CD4-positive, alpha-beta T cell treated with Interleukin-15 for 1 hour (primary cell): ENCODE results near the gene ABHD18.
"Not testable (repeated sequence)": the region's sequence is repeated elsewhere in the genome, so short reads cannot be mapped to it uniquely, and the experiment has no call there.

Source experiments
- DNase-seq: peaks from one replicate; pipeline ENCODE4 v3.0.0-alpha.2; 2020

Gene ABHD18

DNA sequence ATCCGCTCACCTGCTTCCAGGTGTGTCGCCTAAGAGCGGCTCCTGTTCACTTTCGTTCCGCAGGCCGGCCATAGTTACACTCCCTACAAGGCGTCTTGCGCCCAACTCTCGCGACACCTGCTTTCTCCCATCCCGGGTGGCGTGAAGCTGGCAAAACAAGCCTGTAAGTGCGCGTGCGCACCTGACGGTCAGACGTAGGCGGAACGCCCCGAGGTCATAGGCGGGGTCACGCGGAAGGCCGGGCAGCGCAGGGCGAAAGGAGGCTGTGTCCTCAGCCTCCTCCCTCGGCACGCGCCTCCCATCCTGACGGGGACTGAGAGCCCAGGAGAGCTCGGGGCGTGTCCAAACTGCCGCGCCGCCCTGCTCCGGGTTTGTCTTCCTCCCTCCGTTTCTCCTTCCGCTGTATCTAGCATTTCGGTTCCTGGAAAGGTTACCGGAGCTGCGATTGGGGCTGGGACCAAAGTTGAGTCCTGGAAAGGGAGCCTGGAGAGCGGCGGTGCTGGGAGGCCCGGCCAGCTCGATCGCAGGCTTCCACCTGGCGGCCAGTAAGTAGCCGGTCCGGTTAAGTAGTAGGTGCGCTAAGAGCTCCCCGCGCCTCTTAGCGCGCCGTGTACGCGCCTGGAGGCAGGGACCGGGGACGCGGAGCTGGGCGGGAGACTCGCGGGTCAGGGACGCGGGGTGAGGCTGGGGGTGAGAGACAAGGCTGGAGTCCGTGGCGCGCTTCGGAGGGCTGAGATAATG, at the start of gene ABHD18, which contains the start of gene MFSD8:
ABHD18 (plus strand) TSS at position 345 of the 741 bp plus-strand sequence. CDS start 17,550 bp downstream, outside the sequence.
MFSD8 (minus strand) TSS at position 112 of the 741 bp plus-strand sequence; CDS start at position 72, 40 bp downstream.
- DNase-seq = peak; percentile 99

DNA sequence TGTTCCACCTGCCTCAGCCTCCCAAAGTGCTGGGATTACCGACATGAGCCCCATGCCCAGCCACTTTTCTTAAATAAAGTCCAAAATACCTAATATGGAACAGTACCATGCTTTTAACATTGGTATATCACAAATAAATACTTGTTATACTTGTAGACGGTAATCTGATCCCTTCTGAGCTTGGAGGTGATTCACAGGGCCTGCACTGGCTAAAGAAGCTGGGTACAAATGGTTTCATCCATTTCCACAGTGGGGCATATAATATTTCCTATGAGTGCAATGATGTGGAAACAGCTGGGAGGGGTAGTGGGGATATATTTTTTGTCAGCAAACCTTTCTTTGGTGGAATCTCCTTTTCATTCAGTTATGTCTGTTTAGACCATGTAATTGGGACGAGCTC, 48.7 kb upstream of the ABHD18 start:
- no peak for DNase-seq

DNA sequence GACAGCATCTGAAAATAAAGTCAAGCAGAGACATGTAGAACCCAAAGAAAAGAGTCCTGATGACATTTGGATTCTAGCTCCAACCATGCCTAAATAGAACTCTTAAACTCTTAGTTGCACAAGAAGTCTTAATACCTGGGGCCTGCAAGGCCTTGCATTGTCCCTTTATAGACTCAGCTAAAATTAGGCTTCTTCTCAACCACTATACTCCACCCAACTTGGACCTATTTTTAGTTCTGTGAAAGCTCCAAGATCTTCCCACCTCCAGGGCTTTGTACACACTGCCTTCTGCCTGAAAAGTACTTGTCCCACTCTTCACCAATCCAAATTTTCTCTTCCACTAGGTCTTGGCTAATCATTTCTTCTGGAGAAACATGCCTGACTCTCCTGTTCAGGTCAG, 48.1 kb upstream of the ABHD18 start:
- no peak for DNase-seq

DNA sequence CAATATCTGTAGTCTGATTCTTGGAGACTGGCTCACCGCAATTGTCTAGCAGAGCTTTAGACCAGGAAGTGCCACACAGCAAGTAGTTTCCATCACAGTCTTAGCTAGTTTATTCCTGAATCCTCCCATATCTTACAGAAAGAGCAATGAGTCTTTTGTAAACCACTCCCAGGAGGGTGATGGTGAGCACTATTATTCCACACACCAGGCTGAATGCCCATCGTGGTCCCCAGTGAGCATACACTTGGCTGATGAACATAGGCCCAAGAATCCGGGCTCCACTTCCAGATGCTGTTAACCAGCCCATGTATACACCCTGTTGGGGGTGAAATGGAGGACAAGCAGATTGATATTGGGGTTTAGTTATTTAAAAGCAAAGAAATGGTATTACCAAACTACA, 44.7 kb upstream of the ABHD18 start:
- DNase-seq = no peak

DNA sequence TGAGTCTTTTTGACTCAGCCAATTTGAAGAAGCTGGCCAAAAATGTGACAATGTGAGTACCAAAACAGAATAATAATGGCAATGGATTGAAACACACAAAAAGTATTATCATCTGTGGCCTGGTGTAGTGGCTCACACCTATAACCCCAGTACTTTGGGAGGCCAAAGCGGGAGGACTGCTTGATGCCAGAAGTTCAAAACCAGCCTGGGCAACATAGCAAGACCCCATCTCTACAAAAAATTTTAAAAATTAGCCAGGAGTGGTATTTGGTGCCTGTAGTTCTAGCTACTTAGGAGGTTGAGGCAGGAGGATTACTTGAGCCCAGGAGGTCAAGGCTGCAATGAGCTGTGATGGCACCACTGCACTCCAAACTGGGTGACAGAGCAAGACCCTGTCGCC, 43.0 kb upstream of the ABHD18 start:
- no peak for DNase-seq

DNA sequence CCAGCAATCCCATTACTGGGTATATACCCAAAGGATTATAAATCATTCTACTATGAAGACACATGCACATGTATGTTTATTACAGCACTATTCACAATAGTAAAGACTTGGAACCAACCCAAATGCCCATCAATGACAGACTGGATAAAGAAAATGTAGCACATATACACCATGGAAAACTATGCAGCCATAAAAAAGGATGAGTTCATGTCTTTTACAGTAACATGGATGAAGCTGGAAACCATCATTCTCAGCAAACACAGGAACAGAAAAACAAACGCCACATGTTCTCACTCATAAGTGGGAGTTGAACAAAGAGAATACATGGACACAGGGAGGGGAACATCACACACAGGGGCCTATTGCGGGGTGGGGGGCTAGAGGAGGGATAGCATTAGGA, 39.5 kb upstream of the ABHD18 start:
- DNase-seq = not testable (repeated sequence)

DNA sequence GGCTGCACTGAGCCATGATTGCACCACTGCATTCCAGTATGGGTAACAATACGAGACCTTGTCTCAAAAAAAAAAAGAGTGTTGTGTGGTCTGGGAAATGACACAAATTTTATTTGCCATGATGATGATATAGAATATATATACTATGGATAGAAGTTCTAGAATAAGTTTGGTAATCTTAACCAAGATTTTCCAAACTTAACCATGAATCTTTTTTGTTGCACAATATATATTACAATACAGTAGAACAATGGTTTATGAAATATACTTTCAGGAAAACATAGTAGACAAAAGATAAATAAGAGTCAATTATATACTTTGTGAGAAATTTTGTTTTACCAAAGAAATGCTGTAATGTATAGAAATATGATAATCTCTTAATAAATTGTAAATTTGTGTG, 35.0 kb upstream of the ABHD18 start:
- DNase-seq = no peak

DNA sequence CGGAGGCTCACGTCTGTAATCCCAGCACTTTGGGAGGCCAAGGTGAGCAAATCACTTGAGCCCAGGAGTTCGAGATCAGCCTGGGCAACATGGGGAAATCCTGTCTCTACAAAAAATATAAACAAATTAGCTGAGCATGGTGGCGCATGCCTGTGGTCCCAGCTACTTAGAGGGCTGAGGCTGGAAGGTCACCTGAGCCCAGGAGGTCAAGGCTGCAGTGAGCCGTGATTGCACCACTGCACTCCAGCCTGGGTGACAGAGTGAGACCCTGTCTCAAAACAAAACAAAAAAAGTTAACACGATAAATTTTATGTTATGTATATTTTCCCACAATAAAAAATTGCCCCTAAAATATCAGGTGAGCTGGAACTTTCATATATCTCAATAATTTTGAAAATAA, 33.4 kb upstream of the ABHD18 start:
- DNase-seq = not testable (repeated sequence)

DNA sequence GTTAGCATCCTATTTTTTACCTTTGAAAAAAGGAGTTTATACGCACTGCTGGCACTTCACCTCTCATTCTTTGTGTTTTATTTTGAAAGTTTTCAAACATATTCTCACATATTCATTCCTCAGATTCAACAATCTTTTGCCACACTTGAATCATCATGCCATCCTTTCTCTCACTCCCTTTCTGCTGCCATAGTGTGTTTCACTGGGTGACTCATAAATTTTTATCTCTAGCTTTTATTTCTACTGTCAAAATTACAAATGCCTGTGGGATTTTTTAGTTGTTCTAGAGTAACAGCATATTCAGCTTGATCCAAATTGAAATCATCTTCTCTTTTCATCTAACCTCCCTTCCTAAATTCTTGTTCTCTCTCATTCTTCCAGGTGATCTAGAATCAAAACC, 28.2 kb upstream of the ABHD18 start:
- DNase-seq = no peak

DNA sequence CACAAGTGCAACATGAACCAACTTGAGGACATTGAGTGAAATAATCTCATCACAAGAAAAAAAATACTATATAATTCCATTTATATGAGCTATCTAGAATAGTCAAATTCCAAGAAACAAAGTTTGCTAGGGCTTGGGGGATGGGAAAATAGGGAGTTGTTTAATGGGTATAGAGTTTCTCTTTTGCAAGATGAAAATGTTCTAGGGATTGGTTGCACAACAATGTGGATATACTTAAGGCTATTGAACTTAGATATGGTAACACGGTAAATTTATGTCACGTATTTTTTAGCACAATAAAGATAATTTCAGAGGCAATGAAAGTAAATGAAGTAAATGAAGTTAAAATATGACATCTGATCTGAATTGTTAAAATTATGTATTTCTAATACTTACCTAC, 8.1 kb upstream of the ABHD18 start:
- no peak for DNase-seq

DNA sequence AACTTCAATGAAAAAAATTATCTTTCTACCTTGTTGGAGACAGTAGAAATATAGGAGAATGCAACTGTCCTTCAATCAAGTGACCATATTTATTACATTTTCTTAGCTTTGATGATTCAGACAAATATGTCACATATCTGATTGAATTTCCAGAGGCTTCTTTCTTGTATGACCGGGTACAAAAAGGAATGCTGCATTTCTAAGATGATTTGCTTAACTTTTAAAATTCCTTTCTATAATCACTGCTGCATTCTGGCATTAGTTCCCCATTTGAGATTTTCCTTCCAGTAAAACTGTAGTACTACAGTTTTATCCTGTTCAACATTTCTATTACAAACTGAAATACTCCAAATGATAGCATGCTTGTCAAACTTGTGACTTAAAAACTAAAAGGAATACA, 5.4 kb upstream of the ABHD18 start:
- DNase-seq = no peak

DNA sequence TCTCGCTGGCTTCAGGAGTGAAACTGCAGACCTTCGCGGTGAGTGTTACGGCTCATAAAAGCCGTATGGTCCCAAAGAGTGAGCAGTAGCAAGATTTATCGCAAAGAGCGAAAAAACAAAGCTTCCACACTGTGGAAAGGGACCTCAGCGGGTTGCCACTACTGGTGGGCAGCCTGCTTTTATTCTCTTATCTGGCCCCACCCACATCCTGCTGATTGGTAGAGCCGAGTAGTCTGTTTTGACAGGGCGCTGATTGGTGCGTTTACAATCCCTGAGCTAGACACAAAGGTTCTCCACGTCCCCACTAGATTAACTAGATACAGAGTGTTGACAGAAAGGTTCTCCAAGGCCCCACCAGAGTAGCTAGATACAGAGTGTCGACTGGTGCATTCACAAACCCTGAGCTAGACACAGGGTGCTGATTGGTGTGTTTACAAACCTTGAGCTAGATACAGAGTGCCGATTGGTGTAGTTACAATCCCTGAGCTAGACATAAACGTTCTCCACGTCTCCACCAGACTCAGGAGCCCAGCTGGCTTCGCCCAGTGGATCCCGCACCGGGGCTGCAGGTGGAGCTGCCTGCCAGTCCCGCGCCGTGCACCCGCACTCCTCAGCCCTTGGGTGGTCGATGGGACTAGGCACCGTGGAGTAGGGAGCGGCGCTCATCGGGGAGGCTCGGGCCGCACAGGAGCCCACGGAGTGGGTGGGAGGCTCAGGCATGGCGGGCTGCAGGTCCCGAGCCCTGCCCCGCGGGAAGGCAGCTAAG, 1.4 kb upstream of the ABHD18 start:
- DNase-seq = not testable (repeated sequence)

DNA sequence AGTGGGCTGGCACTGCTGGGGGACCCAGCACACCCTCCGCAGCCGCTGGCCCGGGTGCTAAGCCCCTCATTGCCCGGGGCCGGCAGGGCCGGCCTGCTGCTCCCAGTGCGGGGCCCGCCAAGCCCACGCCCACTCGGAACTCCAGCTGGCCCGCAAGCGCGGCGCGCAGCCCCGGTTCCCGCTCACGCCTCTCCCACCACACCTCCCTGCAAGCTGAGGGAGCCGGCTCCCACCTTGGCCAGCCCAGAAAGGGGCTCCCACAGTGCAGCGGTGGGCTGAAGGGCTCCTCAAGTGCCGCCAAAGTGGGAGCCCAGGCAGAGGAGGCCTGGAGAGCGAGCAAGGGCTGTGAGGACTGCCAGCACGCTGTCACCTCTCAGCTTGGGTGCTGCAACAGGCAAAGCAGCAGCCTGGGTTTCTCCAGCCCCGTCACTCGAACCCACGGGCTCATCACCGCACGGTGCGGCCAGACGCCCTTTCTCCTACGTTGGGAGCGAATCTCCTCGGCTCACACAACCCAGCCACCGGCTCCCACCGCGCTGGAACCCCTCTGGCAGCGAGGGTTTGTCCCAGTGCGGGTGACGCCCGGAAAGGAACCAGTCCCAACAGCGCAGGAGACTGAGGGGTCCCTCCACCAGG, 662 bp upstream of the ABHD18 start:
- DNase-seq = not testable (repeated sequence)

DNA sequence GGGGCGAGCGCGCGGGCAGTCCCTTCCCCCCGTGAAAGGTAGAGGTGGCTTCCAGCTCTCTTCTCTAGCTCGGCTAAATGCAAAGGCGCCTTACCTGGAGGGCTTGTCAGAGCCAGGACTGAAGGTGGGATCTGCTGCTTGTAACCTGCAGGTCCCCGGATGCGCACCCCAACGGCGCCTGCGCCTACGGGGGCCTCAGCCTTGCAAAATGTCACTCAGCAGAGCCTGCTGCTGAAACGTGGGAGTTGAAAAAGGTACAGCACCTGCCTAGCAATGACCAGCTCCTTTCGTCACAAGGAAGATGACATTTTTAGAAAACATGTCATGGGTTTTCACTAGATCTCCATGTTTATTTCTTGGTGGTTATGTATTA, 583 bp downstream of the ABHD18 start:
- peak; percentile 69 for DNase-seq

DNA sequence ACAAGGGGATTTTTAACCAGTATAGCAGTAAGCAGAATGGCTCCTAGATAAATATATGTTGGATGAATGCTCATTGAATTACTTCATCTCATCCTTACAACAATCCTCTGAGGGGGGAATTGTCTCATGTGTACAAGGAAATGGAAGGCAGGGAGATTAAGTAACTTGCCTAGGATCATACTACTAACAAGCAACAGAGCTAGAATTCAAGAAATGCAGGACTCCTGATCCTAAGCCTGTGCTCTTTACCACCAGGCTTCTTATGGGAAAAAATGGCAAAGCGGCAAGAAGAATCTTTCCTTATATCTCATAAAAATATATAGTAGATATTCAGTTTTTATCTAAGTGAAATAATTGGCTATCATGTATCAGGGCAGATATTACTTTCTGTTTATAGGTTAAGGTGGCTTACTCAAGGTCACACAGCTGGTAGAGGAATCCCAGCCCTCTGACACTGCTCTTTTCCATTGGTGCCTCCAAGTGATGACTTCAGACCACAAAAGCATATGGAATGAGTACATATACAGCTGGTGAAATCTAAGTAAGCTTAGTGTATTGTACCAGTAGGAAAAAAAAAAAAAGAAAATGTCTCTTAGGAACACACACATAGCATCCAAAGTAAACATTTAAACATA, 2.1 kb downstream of the ABHD18 start:
- DNase-seq = no peak

DNA sequence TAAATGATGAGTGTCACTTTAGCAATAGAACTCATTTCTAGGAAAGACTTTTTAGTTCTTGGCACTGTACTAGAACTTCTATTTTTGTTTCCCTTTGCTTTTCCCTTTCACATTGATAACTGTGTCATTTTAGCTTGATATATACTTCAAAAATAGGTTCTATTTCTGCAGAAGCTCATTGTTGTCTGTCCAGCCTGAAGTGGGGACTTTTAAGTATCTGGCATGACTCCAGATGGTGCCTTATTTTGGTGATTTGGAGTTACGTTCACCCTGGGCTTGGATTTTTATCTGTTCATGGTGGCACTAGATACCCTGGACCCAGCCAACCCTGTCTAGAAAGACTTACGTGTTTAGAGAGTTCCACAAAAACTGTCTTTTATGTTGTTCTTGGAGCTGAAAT, 3.4 kb downstream of the ABHD18 start:
- DNase-seq = no peak

DNA sequence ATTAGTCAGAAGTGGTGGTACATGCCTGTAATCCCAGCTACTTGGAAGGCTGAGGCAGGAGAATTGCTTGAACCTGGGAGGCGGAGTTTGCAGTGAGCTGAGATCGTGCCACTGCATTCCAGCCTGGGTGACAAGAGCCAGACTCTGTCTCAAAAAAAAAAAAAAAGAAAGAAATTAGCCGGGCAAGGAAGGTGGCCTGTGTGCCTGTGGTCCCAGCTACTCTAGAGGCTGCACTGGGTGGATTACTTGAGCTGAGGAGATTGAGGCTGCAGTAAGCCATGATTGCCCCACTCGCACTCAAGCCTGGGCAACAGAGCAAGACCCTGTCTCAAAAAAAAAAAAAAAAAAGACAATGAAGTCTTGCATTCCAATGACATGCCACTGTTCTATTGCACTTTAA, 5.7 kb downstream of the ABHD18 start:
- DNase-seq = not testable (repeated sequence)

DNA sequence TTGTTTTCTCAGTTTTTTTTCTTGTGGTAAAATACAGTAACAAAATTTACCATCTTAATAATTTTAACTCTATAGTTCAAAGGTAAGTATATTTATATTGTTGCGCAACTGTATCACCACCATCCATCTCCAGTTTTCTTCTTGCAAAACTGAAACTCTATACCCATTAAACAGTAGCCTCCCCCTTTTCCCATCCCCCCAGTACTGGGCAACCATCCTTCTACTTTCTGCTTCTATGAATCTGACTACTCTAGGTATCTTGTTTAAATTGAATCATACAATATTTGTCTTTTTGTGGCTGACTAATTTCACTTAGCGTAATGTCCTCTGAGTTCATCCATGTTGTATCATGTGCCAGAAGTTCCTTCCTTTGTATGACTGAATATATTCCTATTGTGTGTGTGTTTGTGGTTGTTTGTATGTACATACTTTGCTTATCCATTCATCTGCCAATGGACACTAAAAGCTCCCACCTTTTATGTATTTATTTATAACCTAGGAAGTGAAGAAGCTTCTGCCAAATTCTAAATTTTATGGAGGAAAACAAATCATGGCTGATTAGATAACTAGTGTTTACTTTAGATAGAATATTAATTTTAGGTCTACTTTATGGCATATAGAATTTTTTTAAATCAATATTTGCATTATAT, 10.0 kb downstream of the ABHD18 start:
- DNase-seq = no peak

DNA sequence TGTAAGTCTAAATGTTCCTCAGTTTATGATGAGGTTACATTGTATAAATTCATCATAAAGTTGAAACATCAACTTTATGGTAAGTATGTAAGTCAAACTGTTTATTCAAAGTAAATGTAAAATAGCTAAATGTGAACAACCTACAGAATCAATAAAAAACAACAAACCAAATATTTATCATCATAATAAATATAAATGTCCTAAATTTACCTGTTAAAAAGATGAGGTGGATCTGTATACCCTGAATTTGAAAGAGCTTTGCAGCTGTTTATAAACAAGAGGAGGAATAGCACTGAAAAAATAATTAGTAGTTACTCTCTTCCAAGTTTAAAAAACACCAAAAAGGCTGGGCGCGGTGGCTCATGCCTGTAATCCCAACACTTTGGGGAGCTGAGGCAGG, 13.7 kb downstream of the ABHD18 start:
- DNase-seq = no peak

DNA sequence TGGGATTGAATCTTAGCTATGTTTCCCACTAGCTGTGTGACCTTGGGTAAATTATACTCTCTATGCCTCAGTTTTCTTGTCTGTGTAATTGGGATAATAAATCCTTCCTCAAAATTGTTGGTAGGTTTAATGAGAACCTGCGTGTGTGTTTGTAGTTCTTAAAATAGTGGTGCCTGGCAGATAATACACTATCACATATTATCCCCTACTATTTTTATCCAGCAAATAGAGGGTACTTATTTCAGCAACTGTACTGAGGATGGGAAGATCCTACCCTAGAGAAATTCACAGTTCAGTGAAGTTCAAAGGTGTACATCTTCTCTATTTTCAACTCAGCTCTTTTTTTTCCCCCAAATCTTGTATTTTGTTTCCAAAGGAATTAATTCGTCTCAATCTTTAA, 17.2 kb downstream of the ABHD18 start:
- DNase-seq = no peak

DNA sequence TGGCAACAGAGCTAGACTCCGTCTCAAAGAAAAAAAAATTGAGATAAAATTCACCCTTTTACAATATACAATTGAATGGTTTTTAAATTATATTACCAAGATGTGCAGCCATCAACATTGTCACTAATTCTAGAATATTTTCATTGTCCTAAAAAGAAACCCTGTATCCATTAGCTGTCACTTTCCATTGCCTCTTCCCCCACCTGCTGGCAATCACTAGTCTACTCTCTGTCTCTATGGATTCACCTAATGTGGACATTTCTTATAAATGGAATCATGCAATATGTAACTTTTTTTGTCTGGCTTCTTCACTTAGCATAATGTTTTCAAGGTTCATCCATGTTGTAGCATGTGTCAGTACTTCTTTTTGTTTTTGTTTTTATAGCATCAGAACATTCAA, 20.8 kb downstream of the ABHD18 start:
- DNase-seq = no peak

DNA sequence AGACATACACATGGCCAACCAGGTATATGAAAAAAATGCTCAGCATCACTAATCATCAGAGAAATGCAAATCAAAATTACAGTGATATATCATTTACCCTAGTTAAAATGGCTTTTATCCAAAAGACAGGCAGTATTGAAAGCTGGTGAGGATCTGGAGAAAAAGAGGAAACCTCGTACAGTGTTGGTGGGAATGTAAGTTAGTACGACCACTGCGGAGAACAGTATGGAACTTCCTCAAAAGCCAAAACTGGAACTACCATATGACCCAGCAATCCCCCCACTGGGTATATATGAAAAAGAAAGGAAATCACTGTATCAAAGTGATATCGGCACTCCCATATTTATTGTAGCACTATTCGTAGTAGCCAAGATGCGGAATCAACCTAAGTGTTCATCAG, 23.4 kb downstream of the ABHD18 start:
- no peak for DNase-seq

DNA sequence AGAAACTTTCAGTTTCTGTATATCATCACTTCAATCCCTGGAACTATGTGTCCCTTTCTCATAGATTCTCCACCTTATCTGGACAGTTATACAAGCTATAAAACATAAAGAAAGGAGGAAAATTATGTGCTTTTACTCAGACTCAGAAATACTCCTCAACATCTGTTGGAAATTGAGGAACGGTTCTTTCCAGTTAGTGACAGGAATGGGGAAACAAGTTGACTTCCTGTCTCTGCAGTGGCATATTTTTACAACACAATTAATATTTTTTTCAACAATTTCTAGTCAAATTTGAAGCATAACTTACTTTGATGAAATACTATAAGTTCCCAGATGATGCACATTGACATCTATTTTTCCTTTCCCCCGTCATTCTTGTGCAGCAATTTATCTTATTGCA, 27.9 kb downstream of the ABHD18 start:
- DNase-seq = no peak
